Fibroblast of skin of left biceps (primary cell): Measurements from ENCODE around the gene AXDND1.
A peak's percentile ranks its signal among the peaks of the same experiment; 100 is the strongest.
"Not testable (repeated sequence)": the region's sequence is repeated elsewhere in the genome, so short reads cannot be mapped to it uniquely, and the experiment has no call there.

Source experiments
- DNase-seq, 2 experiments: peaks; one replicate each; pipeline ENCODE4 v3.0.0-alpha.2; 2013; ENCODE audit warnings: low read depth in 2 of 2

Gene AXDND1

DNA sequence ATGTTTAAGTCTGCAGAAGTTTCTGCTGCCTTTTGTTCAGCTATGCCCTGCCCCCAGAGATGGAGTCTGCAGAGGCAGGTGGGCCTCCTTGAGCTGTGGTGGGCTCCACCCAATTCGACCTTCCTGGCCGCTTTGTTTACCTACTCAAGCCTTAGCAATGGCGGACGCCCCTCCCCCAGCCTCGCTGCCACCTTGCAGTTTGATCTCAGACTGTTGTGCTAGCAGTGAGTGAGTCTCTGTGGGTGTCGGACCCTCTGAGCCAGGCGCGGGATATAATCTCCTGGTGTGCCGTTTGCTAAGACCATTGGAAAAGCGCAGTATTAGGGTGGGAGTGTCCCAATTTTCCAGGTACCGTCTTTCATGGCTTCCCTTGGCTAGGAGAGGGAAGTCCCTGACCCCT lies 99.9 kb downstream of the AXDND1 start:
- not testable (repeated sequence) for DNase-seq

DNA sequence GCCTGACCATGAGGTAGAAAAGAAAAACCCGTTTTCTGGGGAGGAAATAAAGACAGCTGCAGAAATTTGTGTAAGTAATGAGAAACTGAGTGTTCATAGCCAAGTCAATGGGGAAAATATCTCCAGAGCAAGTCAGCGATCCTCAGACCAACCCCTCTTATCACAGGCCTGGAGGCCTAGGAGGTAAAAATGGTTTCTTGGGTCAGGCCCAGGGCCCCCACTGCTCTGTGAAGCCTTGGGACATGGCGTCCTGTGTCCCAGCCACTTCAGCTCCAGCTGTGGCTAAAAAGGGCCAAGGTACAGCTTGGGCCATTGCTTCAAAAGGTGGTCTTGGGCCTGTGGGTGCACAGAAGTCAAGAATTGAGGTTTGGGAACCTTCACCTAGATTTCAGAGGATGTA lies 108.9 kb downstream of the AXDND1 start:
- DNase-seq, result no peak

DNA sequence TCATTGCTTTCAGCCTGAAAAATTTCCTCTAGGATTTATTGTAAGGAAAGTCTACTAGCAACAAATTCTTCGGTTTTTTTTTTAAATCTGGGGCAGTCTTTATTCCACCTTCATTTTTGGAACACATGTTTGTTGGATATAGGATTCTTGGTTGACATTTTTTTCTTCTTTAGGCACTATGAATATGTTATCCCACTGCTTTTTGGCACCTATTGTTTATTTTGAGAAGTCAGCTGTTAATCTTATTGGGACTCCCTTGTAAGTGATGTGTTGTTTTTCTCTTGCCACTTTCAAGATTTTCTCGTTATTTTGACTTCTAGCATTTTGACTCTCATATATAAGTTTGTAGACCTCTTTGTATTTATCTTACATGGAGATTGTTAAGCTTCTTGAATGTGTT lies 110.7 kb downstream of the AXDND1 start:
- DNase-seq, result no peak

DNA sequence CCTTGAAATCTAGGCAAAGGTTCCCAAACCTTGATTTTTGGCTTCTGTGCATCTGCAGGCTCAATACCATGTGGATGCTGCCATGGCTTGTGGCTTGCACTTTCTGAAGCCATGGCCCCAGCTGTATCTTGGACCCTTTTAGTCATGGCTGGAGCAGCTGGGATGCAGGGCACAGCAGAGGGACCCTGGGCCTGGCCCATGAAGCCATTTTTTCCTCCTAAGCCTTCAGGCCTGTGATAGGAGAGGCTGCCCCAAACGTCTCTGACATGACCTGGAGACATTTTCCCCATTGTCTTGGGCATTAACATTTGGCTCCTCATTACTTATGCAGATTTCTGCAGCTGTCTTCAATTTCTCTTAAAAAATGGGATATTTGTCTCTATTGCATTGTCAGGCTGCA lies 112.6 kb downstream of the AXDND1 start:
- no peak for DNase-seq

DNA sequence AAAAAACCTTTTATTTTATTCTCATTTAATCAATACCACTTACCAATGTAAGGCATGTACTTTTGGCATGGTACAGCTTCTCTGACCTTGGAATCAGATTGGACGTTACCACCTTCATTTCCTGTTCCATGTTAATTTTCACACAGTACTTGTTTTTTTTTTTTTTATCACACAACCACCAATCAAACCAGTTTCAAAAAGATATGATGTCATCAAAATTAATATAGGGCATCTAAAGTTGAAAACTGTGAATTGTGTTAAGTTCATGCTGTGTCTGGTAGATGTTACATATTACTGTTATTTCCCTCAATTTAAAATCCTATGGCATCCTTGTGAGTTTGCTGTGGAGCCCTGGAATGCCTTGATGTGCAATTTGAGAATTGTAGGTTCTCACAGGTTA lies 124.8 kb downstream of the AXDND1 start:
- DNase-seq, result no peak

DNA sequence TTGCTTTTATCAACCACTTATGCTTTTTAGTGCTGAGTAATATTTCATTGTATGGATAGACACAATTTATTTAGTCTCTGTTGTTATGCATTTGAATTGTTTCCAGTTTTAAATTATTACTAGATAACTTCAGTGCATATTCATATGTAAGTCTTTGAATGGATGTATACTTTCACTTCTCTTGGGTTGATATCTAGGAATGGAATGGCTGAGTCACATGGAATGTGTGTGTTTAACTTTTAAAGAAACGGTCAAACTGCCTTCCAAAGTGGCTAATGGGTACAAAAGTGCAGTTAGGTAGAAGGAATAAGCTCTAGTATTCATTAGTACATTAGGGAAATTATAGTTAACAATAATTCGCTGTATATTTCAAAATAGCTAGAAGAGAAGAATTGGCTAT lies 127.6 kb downstream of the AXDND1 start:
- no peak for DNase-seq

DNA sequence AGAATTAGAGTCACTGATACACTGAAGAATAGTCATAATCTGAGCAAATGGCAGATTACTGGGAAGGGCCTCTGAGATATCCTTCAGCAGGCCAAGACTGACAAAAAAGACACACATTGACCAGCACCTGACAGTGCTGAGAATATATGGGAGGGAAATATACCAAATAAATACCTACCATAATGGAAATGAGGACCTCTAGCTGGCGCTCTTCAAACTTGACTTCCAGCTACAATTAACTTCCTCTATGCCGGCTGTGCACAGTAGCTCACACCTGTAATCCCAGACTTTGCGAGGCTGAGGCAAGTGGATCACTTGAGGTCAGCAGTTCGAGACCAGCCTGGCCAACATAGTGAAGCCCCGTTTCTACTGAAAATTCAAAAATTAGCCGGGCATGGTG lies 140.4 kb downstream of the AXDND1 start:
- DNase-seq, result no peak

DNA sequence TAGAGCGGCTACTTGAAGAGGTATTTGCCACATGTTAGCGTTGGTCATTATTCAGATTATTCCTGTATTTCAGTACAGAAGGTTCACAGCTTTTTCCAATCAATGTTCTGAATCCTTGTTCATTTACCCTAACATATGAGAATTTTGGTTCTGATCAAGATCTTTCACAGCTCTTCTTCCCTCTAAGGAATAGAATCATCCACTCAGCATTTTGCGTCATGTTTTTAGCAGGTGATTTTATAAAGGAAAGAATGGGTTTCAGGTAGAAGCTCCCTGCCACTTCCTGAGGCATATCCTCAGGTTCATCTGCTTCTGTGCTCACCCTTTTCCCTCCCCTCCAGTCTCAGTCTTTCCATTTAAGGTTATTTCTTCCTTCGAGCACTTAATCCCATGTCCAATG lies 143.6 kb downstream of the AXDND1 start:
- DNase-seq, result no peak

DNA sequence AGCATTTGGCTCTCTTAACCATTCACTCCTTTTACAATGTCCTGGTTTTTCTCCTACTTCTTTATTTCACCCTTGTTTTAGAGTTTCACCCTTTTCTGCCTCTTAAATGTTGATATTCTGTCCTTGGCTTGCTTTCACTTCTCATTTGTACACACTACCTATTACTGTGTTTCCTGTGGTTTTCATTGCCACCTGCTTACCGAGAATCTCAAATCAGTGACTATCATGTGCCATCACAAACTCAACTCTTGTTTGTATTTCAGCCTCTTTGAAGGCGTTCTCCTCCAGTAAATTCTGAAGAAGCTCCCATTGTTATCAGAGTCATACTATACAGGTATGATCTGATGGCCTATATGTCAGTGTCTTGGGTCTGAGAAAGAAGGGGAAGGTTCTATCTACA lies 144.3 kb downstream of the AXDND1 start:
- DNase-seq, result no peak

DNA sequence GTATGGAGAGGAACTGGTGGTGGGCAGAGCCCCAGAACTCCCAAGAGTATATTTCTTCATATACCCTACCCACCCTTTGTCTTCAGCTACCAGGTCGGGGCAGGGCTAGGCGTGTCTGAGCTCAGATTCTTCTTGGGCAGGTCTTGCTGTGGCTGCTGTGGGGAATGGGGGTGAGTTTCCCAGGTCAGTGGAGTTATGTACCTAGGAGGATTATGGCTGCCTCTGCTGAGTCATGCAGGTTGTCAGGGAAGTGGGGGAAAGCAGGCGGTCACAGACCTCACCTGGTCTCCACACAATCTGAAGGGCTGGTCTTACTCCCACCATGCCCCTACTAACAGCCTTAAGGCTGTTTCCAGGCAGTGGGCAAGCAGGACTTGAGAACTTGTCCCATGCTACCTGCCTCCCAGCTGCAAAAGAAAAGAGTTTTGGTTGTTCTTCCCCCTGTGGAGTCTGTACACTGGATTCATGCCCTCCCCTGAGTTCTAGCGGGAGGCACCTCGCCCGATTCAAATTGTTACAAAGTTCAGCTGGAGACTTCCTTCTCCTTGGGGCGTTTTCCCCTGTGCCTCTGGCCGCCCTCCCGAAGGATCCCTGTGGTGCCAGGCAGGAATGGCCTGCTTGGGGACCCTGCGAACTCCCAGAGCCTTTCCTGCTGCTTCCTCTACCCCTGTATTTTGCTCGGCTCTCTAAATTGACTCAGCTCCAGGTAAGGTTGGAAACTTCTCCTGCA lies 151.4 kb downstream of the AXDND1 start:
- no peak for DNase-seq

DNA sequence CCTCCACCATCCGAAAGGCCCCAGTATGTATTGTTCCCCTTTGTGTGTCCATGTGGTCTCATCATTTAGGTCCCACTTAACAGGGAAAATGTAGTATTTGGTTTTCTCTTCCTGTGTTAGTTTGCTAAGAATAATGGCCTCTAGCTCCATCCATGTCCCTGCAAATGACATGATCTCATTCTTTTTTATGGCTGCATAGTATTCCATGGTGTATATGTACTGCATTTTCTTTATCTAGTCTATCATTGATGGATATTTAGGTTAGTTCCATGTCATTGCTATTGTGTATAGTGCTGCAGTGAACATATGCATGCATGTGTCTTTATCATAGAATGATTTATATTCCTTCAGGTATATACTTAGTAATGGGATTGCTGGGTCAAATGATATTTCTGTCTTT lies 152.8 kb downstream of the AXDND1 start:
- DNase-seq, result not testable (repeated sequence)

DNA sequence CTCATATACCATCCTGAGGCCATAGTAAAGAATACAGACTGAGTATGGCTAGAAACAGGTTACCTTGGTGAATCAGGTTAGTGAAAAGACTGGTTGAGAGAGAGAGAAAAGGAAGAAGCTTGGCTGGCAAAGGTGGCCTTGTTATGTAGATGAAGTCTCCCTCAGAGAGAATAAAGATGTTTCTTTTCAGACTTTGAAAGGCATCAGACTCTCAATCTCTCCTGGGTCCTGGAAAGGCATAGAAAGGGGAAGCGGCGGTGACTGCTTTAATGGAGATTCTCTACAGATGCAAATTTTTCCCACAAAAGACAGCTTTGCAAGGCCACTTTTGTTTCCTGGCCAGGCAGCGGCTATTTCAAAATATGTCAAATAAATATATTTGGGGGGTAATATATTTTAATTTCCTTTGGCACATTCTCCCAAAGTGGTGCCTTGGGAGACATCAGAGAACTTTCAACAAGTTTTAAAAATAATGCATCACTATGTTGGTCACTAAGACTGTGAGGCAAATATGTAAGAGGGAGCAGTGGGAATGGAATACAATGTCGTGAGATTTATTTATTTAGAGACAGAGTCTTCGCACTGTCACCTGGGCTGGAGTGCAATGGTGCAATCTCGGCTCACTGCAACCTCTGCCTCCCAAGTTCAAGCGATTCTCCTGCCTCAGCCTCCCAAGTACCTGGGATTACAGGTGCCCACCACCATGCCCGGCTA lies 163.9 kb downstream of the AXDND1 start:
- no peak for DNase-seq

DNA sequence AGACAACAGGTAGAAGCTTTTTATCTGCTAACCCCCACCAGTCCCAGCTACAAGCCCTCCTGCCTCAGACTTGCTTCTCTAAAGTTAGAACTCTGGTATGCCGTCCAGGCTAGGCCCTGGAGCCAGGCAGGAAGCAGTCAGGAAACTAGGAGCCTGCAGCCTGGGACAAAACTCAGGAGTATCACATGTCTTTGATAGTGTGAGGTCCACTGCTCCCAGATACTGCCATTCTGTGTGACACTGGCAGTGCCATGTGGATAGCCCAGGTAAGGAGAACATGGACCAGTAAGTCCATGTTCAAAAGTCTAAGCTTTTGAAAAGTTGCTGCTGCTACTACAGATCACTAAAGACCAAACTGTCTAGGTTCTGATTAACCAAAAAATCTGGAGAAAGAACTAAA lies 164.6 kb downstream of the AXDND1 start:
- DNase-seq, result no peak

DNA sequence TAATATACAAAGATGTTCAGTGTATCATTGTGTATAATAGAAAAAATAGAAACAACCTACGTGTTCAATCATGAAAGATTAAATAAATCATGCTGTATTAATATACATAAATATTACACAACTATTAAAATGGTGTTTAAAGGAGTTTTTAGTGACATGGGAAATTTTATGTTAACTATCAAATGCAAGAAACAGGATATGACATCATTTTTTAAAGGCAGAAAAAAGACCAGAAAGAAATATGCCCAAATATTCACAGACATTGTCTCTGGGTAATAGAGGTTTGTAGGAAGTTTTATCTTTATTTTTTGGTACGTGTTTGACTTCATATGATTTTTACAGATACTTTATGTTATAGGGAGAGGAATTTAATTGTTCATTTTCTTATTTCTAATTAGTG lies 176.0 kb downstream of the AXDND1 start:
- DNase-seq, result no peak

DNA sequence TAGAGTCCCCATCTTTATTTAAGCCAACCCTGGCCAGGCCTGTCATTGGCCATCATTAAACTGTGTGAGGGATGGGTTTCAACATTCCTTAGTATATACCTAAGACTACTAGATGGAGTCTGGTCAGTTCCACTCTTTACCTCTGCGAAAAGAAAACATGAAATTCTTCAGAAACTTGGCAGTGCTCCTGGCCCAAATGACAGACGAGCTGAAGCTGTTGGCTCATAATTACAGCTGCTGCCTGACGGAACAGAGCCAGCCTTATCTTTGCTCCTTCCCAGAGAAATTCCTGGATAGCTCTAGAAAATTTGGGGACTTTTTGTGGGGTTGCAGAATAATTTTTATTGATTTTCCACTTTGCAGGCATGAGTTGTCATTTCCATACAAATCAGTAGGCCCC lies 179.6 kb downstream of the AXDND1 start:
- no peak for DNase-seq

DNA sequence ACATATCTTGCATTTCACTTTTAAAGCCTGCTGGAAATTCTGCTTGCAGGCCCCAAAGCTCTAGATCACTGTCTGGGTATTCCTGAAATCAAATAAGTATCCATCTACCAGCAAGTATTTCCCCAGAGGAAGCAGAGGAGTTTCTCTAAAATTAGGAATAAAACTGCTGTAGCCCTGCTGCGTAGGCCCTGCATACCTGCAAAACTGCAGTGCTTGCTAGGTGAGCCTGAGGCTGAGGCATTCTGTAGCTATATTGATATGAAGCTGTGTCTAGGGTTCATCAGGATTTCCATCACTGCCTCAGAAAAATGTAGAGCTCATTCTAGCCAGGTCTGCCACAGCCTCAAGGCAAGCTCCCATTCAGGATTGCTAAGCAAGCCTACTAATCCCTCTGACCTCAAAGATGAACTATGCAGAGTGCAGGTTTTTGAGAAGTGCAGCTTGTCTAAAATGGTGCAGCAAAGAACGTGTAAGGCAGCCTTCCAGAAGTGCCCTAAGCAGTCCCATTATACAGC lies 181.3 kb downstream of the AXDND1 start:
- DNase-seq, result no peak

DNA sequence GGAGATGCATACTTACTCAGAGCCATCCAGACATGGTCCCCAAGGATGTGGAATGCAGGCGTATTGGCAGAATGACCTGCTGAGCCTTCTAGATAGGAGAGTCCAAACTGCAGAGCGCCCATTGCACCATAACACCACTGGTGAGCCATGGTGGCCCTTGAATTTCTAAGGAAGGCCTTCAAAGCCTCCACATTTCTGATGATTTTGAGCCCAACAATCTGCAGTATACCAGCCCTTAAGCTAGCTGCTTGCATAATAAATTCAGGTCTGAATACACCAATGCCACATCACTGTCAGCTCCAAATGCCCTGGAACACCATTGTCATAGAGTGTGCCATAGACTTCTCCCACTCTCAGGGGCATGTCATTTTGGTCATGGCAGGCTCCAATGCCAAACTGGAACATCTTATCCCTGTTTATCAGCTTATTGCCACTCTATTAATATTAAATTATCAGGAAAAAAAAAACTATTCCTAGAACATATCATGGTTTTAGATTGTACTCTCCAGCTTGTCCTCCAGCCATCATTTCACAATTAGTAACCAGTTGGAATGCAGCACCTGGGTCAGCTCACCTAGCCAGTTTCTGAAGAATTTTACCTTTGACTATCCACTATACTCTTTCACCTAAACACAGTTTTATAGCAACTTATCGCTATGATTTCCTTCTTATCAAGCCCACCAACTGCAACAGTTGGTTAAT lies 183.0 kb downstream of the AXDND1 start:
- no peak for DNase-seq

DNA sequence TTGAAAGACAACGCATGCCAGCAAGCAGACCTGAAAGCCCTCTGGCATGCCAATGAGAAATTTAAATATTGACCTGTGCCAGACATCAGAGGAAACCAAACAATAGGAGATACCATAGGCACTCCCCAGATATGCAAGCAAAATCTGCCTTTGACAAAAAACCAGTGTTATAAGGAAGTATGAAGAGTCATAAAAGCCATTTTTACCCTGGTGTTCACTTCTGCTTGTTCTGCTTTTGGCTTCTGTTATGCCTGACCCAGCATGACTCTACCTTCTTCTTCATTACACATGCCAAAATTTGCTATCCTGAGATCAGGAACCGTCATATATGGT lies 183.6 kb downstream of the AXDND1 start:
- DNase-seq, result no peak

DNA sequence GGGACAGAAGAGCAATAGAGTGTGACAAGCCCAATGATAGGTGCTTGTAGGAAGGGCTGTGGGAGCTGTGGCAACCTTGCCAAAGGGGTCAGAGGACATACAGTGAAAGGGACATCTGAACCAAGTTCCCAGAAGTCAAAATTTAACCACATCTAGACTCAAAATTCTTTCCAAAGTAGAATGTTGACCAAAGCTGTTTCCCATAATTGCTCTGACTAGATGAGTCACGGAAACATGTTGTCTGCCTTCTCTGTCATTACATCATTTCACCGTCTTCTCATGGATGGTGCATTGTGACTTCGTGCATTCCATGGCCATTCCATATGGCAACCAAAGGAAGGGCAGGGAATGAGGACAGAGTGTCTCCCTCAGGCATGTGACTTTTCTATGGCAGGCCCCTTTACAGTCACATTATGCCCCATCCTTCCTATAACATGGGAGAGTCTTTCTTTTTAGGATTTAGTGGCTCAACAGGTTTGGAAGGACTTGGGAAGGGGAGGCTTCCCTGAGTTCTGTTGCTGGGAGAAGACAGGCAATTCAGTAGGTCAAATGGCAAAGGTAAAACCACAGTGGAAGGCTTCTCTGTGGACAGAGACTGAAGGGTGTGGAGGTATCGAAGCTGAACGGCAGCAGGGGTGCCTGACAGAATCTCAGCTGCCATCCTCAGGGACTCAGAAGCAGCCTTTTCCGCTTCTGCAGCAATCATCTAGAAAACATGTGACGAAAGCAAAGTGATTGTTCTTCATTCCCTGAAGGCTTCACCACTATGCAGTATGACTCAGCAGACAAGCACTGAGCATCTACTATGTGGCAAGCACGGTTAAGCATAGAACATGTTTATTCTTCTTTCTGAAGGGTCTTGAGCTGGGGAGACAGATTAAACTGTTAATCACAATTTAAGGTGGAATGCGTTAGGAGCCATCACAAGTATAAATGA lies 185.2 kb downstream of the AXDND1 start:
- DNase-seq, result peak; percentile 23 to 41

DNA sequence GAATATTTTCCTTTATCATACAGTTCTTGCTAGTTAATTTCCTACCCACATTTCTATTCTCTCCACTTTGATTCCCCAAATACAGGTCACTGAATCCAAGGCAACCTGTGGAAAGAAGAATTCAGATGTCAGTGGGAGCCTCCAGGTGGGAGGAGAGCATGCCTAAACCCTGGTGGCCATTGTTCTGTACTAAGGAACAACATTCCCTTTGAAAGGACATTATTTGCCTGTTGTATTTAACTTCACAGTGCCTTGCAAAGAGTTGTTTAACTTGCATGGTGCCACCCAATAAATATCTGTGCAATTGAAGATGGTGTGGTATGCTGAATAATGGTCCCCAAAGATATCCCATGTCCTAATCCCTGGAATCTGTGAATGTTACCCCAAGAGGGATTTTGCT lies 188.7 kb downstream of the AXDND1 start:
- DNase-seq, result no peak

DNA sequence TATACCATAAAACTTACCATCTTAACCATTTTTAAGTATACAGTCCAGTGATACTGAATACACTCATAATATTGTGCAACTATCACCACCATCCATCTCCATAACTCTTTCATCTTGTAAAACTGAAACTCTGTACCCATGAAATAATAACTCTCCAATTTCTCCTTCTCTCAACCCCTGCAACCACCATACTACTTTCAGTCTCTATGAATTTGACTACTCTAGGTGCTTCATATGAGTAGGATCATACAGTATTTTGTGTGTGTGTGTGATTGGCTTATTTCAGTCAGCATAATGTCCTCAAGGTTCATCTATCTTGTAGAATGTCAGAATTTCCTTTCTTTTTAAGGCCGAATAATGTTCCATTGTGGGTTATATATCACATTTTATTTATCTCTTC lies 192.3 kb downstream of the AXDND1 start:
- DNase-seq, result no peak
